Stimulated activated CD8-positive, alpha-beta memory T cell treated with anti-CD3 and anti-CD28 coated beads, Interleukin-15, amount 100 ng/mL, for 24 hours (primary cell): ENCODE results near the gene TDRD3.

Experiments used
- DNase-seq: peaks from one replicate; pipeline ENCODE4 v3.0.0-alpha.2; 2020; ENCODE audit warnings: low read depth

The TDRD3 gene

GRCh38 chr13:60577761-60578160 lies 180.7 kb downstream of the TDRD3 start:
- no peak for DNase-seq

GRCh38 chr13:60583196-60583888 lies 186.3 kb downstream of the TDRD3 start:
- no peak for DNase-seq

GRCh38 chr13:60583911-60584753 lies 187.1 kb downstream of the TDRD3 start:
- DNase-seq: no peak

- no peak for DNase-seq
Measured at GRCh38 chr13:60584976-60585375, 188.0 kb downstream of the TDRD3 start.

DNA sequence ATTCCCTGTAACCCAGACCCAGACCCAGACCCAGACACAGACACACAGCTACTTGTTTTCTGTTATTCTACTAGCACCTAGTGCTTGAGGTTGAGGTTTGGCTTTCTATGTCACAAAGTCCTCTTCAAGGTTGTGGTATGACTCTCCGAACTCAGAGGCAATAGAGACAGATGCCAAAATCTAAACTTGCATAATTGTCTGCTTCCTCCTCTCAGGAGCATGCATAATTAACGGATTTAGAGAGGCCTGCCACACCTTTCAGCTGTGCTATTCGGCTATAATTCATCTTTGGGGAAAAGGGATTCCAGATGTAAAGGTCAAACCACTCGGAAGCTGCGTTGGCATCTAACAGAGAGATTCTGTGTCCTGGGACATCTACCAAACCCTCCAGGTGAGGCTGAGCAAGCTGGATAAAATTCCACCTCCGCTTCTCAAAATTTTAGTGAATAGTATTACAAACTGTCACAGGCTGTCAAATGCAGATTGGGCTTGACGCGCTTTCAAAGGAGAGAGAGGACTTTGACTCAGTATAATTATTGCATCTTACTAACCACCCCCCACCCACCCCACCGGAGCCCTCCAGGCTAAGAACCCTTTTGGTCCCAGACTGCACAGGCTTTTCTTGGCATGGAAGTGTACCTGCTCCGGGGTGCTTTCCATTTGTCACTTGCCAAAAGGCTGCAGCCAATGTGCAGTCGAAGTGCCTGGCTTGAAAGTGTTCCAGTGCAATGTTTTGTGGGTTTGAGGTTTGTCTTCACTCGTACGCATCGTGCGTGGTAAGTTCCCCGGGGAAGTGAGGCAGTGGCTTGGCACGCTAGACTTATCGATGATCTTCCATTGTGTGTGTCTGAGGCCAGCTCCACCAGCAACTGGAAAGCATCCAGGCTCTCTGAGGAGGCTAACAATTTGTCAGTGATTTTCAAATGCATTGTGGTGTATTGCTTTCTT lies 194.1 kb downstream of the TDRD3 start:
- DNase-seq: no peak

DNA sequence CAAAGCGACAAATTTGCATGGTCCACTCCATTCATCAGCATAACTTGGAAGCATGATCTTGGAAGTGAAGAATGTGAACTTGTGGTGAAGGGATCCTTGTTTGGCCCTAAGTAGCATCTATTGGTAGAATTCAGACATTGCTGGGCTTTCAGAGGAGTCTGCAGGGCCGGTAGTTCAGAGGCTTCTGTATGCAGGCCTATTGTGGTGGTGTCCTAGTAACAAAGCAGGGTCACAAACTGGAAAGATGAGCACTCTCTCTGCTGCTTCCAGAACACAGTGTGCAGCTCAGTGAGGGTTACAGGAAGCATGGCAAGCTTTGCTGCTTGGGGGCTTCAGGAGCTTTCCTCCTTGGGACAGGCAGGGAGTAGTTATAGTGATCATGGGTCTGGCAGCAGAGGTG lies 206.0 kb downstream of the TDRD3 start:
- no peak for DNase-seq

GRCh38 chr13:60604058-60604457 lies 207.0 kb downstream of the TDRD3 start:
- DNase-seq: no peak

GRCh38 chr13:60608954-60609353 lies 211.9 kb downstream of the TDRD3 start:
- no peak for DNase-seq

- no peak for DNase-seq
Measured at GRCh38 chr13:60611523-60611922, 214.5 kb downstream of the TDRD3 start.

DNA sequence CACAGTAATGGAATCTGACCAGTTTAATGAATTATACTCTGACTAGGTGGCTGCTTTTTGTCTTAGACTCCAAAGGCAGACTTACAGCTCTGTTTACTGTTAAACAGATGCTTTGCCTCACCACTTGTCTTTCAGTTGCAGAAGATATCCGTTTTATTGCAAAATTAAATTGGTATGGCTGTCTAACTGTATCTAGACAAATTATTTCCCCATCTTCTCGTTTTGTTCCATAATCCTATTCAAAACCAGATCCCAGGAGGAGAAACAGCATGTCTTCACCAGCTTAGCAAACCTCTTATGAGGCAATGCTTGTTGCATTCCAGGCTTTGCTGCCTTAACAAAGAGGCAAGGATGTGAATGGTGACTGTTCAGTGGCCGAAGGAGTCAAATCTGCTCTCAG lies 215.6 kb downstream of the TDRD3 start:
- no peak for DNase-seq

DNA sequence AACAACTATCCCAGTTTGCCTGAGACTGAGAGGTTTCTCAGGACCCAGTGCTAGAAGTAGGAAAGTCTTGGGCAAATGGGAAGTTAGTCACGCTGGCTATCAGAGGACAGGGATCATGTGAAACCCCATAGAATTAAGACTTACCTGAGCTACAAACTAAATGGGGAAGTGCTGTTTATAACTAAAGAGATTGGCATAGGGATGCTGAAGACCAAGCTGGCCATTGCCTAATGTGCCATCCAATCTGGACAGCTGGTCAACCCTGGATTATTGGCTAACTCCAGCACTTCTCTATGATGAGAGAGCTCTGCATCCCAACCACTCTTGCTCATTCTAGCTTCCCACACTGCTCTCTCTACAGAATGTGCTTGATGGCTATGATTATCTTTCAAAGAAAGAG lies 216.1 kb downstream of the TDRD3 start:
- no peak for DNase-seq

GRCh38 chr13:60617991-60618733 lies 221.1 kb downstream of the TDRD3 start:
- no peak for DNase-seq

- no peak for DNase-seq
Measured at GRCh38 chr13:60619461-60619860, 222.4 kb downstream of the TDRD3 start.

DNA sequence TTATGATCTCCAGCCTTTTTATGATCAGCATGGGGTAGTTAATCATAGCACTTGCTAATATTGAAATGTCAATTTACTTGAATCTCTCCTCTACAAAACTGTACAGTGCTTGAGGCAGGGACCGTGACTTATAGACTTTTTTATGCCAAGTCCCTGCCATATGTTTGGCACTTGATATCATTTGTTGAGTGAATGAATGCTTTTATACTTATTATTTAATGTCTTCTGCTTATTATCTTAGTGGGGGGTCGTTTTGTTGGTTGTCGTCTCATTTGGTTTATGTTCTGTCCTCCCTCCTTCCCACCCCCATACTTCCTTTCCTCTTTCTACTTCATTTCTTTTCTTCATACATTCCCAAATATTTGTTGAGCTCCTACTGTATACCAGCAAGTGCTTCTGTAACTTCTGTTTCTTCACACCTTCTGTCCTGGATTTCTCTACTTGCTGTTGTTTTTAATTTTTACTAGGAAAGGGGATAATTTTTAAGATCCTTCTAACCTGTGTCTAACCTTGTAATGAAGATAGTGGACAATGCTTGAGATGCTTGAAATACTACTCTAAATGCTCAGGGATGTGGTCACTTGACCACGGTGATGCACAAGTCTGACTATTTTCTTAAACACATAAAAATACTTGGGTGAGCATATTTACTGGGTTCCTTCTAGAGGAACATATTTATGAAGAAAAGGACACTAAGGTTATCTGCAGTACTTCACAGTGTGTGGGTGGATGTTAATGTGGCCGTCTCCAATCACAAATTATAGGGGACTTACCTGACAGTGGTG lies 223.8 kb downstream of the TDRD3 start:
- no peak for DNase-seq

DNA sequence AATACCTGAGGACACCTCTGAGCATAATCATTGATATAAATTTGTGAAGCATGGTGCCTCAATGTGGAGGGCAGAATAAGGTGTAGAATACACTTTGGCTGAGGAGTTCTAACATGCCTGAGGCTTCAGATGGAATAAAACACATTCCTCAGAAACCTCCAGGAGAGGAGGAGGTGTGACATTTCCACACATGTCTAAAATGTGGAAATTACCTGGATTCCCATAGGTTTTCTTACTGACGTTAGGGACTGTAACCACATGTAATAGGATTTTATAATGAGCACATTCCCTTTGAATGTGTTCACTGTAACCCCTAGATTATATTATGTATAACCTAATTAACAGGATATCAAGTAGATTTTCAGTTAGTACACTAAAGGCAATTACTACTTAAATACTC lies 226.1 kb downstream of the TDRD3 start:
- DNase-seq: no peak
